PC-9 (cell line): ENCODE results near the gene ARHGEF40. TPM values are rescaled to one million over a fixed set of nuclear protein-coding genes. Genes with fewer than 3 reads are reported as not detected.

Experiments
- BruUV-seq: library from RNA; stranded (reverse); fragments of 400-500 nt; replicated peaks from 2 replicates; lab custom pipeline; 2021; lab: Mats Ljungman, UMichigan
- CTCF ChIA-PET: fragments of 300-600 bp; sonication (Branson Sonifier 250); formaldehyde crosslinking; loops from one replicate; lab custom pipeline; 2022; ENCODE audit warnings: antibody characterized with exemption; lab: Charles Lee
- POLR2A ChIA-PET: fragments of 300-600 bp; sonication (Branson Sonifier 250); formaldehyde crosslinking; loops from one replicate; lab custom pipeline; 2022; ENCODE audit warnings: antibody characterized with exemption; ENCODE audit not compliant: unreplicated experiment; lab: Charles Lee
- DNase-seq, 2 experiments: peaks; one replicate each; pipeline versions ENCODE4 v3.0.0 to v3.0.0-alpha.2; 2015 to 2022; ENCODE audit warnings: mixed read lengths in 1 of 2
- H2AFZ ChIP-seq: fragments of 200-600 bp; sonication (generic); 2 replicates; pipeline ENCODE4 v1.8.1; 2017; ENCODE audit warnings: antibody characterized with exemption
- H3F3A ChIP-seq: fragments of 200-600 bp; sonication (generic); 2 replicates; pipeline ENCODE4 v1.8.1; 2017; ENCODE audit warnings: antibody characterized with exemption, mild to moderate bottlenecking, low read depth; ENCODE audit not compliant: insufficient read depth
- H3K27ac ChIP-seq: fragments of 200-600 bp; sonication (generic); 2 replicates; pipeline ENCODE4 v1.6.1; 2016; ENCODE audit warnings: mixed run types
- H3K27me3 ChIP-seq: fragments of 200-600 bp; sonication (generic); 2 replicates; pipeline ENCODE4 v1.6.1; 2016; ENCODE audit warnings: low read depth, mixed run types; ENCODE audit not compliant: insufficient read depth
- H3K36me3 ChIP-seq: fragments of 200-600 bp; sonication (generic); 2 replicates; pipeline ENCODE4 v1.6.1; 2016; ENCODE audit warnings: low read depth, mixed run types
- H3K4me1 ChIP-seq: fragments of 200-600 bp; sonication (generic); replicated peaks from 2 replicates; pipeline ENCODE4 v1.6.1; 2016; ENCODE audit warnings: mixed run types; ENCODE audit not compliant: insufficient read depth
- H3K4me2 ChIP-seq: fragments of 200-600 bp; sonication (generic); 2 replicates; pipeline ENCODE4 v1.6.1; 2017; ENCODE audit warnings: mixed run types
- H3K4me3 ChIP-seq: fragments of 200-600 bp; sonication (generic); 2 replicates; pipeline ENCODE4 v1.6.1; 2016; ENCODE audit warnings: mixed run types
- H3K79me2 ChIP-seq: fragments of 200-600 bp; sonication (generic); 2 replicates; pipeline ENCODE4 v1.6.1; 2017; ENCODE audit warnings: low read depth, mixed run types
- H3K9me2 ChIP-seq: fragments of 200-600 bp; sonication (generic); 2 replicates; pipeline ENCODE4 v1.8.1; 2017; ENCODE audit warnings: mild to moderate bottlenecking; ENCODE audit not compliant: insufficient read depth
- H3K9me3 ChIP-seq: fragments of 200-600 bp; sonication (generic); 2 replicates; pipeline ENCODE4 v1.8.1; 2016; ENCODE audit warnings: low read depth; ENCODE audit not compliant: insufficient read depth
- H4K20me1 ChIP-seq: fragments of 200-600 bp; sonication (generic); 2 replicates; pipeline ENCODE4 v1.8.1; 2017; ENCODE audit not compliant: insufficient read depth
- CTCF ChIP-seq: fragments of 200-600 bp; sonication (generic); conservative IDR thresholded peaks from 2 replicates; pipeline ENCODE4 v1.6.1; 2017; ENCODE audit warnings: mixed run types, antibody characterized with exemption, mild to moderate bottlenecking, moderate library complexity
- EZH2 ChIP-seq: fragments of 200-600 bp; sonication (generic); IDR thresholded peaks from 2 replicates; pipeline ENCODE4 v1.8.0; 2017; ENCODE audit warnings: antibody characterized with exemption, low read depth
- intact Hi-C: fragments of 100-400 bp; cut with micrococcal nuclease; formaldehyde crosslinking; loops from one replicate; pipeline ENCODE4 v1.10.0; 2022; ENCODE audit not compliant: unreplicated experiment
- total RNA-seq: library from RNA; stranded (reverse); gene quantifications from 2 replicates; pipeline ENCODE4 v1.2.3, GENCODE V29; 2021

Gene ARHGEF40
- total RNA-seq, 1 experiment from 2014 or later, result 13.0 TPM

GRCh38 chr14:21102521-21103410 lies 32.7 kb downstream of the ARHGEF40 start:
- no peaks in the 10 kb centered on the region for H3K9me3 ChIP-seq
- TSS peak; percentile 29 for BruUV-seq
- H4K20me1 ChIP-seq, result no peaks in the 10 kb centered on the region
- peak overlapping the region; percentile 70 for H3K4me3 ChIP-seq
- TF ChIP-seq EZH2 (no peak), CTCF (no peak)
- peaks cover 11% of the 10 kb centered on the region for H3F3A ChIP-seq
- DNase-seq, result no peak
- no peaks in the 10 kb centered on the region for H3K36me3 ChIP-seq
- ChIA-PET POLR2A (no interaction called here), CTCF (interaction anchor here (0.7 kb wide), 1 partner anchor 88 kb away, joined by 3 read pairs; no protein-coding TSS in a partner anchor)
- peak overlapping the region; percentile 91 for H3K4me2 ChIP-seq
- H3K4me1 ChIP-seq, result peaks cover 54% of the 10 kb centered on the region
- intact Hi-C loops, result loop anchor here (5.0 to 10.0 kb wide), 2 partner anchors 128 to 405 kb away; no protein-coding TSS in a partner anchor
- H3K27ac ChIP-seq, result no peak overlapping the region
- H3K79me2 ChIP-seq, result 0 out of 2 replicates have a peak, but pooled peaks cover 4% of the 10 kb centered on the region
- no peaks in the 10 kb centered on the region for H3K9me2 ChIP-seq
- peak overlapping the region; percentile 93 for H2AFZ ChIP-seq
- H3K27me3 ChIP-seq, result no peaks in the 10 kb centered on the region

GRCh38 chr14:21103411-21103709 lies 33.3 kb downstream of the ARHGEF40 start:
- Histone ChIP-seq H3K4me1 (peaks cover 54% of the 10 kb centered on the region), H2AFZ (peak overlapping the region; percentile 93)

More at GRCh38 chr14:21103411-21103709, 33.3 kb downstream of the ARHGEF40 start:
- H3K4me3 ChIP-seq, result peak overlapping the region; percentile 70
- H3K36me3 ChIP-seq, result no peaks in the 10 kb centered on the region
- no peaks in the 10 kb centered on the region for H3K9me2 ChIP-seq
- H3K9me3 ChIP-seq, result no peaks in the 10 kb centered on the region
- H4K20me1 ChIP-seq, result no peaks in the 10 kb centered on the region
- H3F3A ChIP-seq, result peaks cover 11% of the 10 kb centered on the region
- CTCF ChIA-PET, result no interaction called here
- peak overlapping the region; percentile 89; the same call in 1 of the 2 replicates for H3K27ac ChIP-seq
- no peak for DNase-seq
- peak overlapping the region; percentile 91 for H3K4me2 ChIP-seq
- peak; percentile 67; the same call in 1 of the 2 replicates for TF ChIP-seq CTCF
- no peak for TF ChIP-seq EZH2
- POLR2A ChIA-PET, result no interaction called here
- BruUV-seq, result no TSS peak
- 0 out of 2 replicates have a peak, but pooled peaks cover 4% of the 10 kb centered on the region for H3K79me2 ChIP-seq
- no peaks in the 10 kb centered on the region for H3K27me3 ChIP-seq
- intact Hi-C loops, result loop anchor here (5.0 to 10.0 kb wide), 2 partner anchors 129 to 406 kb away; no protein-coding TSS in a partner anchor
